ENCODE results near the gene RABGAP1L. TPM values are rescaled to one million over a fixed set of nuclear protein-coding genes. Genes with fewer than 3 reads are reported as not detected.

Gene RABGAP1L
- total and polyA plus RNA-seq, 10 of the 15 experiments (the other 5 are each of a cell fraction or from before 2014, with no cell fraction given), result 5.8 to 194 (median 113) TPM

DNA sequence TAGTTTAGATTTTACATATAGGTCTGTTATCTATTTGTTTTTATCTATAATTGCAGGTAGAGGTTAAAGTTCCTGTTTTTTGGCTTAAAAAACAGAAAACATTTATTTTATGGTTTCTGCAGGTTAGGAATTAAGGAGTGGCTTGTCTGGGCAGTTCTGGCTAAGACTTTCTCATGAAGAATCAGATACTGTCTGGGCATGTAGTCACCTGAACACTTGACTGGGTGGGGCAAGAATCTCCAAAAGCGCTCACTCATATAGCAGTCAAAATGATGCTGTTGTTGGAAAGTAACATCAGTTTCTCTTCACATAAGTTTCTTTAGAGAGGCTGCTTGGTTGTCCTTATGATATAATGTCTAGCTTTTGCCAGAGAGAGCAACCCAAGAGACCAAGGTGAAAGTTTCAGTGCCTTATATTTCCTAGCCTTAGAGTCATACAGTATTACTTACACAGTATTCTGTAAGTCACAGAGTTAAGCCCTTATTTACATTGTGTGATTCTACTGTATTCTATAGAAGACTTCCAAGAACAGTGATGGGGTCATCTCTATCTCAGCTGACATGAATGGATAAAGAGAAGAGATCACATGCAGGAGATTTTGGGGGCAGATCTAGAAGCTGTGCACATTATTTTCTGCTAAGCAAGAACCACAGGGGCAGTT, 163.0 kb downstream of the RABGAP1L start (continued):
- TF ChIP-seq, protein P1, sequence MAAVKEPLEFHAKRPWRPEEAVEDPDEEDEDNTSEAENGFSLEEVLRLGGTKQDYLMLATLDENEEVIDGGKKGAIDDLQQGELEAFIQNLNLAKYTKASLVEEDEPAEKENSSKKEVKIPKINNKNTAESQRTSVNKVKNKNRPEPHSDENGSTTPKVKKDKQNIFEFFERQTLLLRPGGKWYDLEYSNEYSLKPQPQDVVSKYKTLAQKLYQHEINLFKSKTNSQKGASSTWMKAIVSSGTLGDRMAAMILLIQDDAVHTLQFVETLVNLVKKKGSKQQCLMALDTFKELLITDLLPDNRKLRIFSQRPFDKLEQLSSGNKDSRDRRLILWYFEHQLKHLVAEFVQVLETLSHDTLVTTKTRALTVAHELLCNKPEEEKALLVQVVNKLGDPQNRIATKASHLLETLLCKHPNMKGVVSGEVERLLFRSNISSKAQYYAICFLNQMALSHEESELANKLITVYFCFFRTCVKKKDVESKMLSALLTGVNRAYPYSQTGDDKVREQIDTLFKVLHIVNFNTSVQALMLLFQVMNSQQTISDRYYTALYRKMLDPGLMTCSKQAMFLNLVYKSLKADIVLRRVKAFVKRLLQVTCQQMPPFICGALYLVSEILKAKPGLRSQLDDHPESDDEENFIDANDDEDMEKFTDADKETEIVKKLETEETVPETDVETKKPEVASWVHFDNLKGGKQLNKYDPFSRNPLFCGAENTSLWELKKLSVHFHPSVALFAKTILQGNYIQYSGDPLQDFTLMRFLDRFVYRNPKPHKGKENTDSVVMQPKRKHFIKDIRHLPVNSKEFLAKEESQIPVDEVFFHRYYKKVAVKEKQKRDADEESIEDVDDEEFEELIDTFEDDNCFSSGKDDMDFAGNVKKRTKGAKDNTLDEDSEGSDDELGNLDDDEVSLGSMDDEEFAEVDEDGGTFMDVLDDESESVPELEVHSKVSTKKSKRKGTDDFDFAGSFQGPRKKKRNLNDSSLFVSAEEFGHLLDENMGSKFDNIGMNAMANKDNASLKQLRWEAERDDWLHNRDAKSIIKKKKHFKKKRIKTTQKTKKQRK (IDR thresholded peaks at IDR 0.05; ENCODE audit: low read depth, low read length), result no peak

GRCh38 chr1:174324493-174324892, 165.2 kb downstream of the RABGAP1L start:
- Histone ChIP-seq H3K27me3 (replicated peaks in 1 of 2; ENCODE audit: control insufficient read depth in 2 of 2, insufficient read depth in 2 of 2, low read length in 1 of 2) (no peaks in the 10 kb centered on the region), H3K27ac (ENCODE audit: control insufficient read depth, insufficient read depth) (no peak overlapping the region), H3K9me3 (replicated peaks; ENCODE audit: control insufficient read depth, insufficient read depth, low read length) (peaks cover 23% of the 10 kb centered on the region), H3K4me2 (ENCODE audit: control insufficient read depth, insufficient read depth) (no peak overlapping the region), H3K79me2 (ENCODE audit: control insufficient read depth, insufficient read depth, low read length) (no peaks in the 10 kb centered on the region), H3K4me1 (ENCODE audit: control insufficient read depth, insufficient read depth, low read length) (no peaks in the 10 kb centered on the region), H3K9ac (ENCODE audit: control insufficient read depth, insufficient read depth, low read length) (no peak overlapping the region), H3K4me3 (no peak overlapping the region), H2AFZ (ENCODE audit: control insufficient read depth, low read depth, low read length) (no peak overlapping the region), H3K36me3 (ENCODE audit: control insufficient read depth in 2 of 2, insufficient read depth in 2 of 2, low read length in 1 of 2) (peaks cover 0 to 10% of the 10 kb centered on the region in 2 experiments; a peak in 1 of 4 replicates), H4K20me1 (ENCODE audit: control insufficient read depth, insufficient read depth) (no peaks in the 10 kb centered on the region)
- in situ Hi-C loops (cut with MboI) (no loop called here), intact Hi-C loops (cut with micrococcal nuclease; ENCODE audit: unreplicated experiment) (no loop called here)
- CTCF ChIA-PET, result no interaction called here
- ATAC-seq (no peak), FAIRE-seq (no peak), DNase-seq (ENCODE audit: low read depth, low spot score) (no peak)
- TF ChIP-seq MYC (IDR thresholded peaks at IDR 0.05; ENCODE audit: insufficient read depth, insufficient read length, insufficient replicate concordance, low read length, severe bottlenecking) (no peak), IKZF1 (conservative IDR thresholded peaks at IDR 0.05) (no peak), RB1 (IDR thresholded peaks at IDR 0.05; ENCODE audit: borderline replicate concordance) (no peak), PML (IDR thresholded peaks at IDR 0.05; ENCODE audit: low read length) (no peak), GATAD2B (conservative IDR thresholded peaks at IDR 0.05; ENCODE audit: low read depth) (no peak), RBBP5 (conservative IDR thresholded peaks at IDR 0.05) (no peak), ESRRA (IDR thresholded peaks at IDR 0.05; ENCODE audit: low read length) (no peak), YY1 (IDR thresholded peaks at IDR 0.05; ENCODE audit: low read depth, low read length) (no peak), CREB1 (IDR thresholded peaks at IDR 0.05; ENCODE audit: low read depth) (no peak), SREBF1 (IDR thresholded peaks at IDR 0.05; ENCODE audit: low read length) (no peak), RFX5 (IDR thresholded peaks at IDR 0.05; ENCODE audit: low read depth, low read length) (no peak), NR2F1 (conservative IDR thresholded peaks at IDR 0.05) (no peak)
- SMC1A ChIA-PET (ENCODE audit: uncharacterized antibody, unreplicated experiment), result no interaction called here
- no TSS peak for BruUV-seq (replicated peaks)
- 94% methylated on average over 1 of the region's 1 CpG for WGBS (ENCODE audit: insufficient coverage, insufficient replicate concordance, low lambda C conversion rate, missing lambda C conversion rate)
- POLR2A ChIA-PET, result no interaction called here
- RAD21 ChIA-PET (ENCODE audit: unreplicated experiment), result no interaction called here

Data from GM12878 (cell line).